Mucosa of stomach (tissue), 1 donor: ENCODE results near the gene TCEAL3.
"Not testable (repeated sequence)": the region's sequence is repeated elsewhere in the genome, so short reads cannot be mapped to it uniquely, and the experiment has no call there.

Experiments used
- H3K27me3 ChIP-seq: one replicate; pipeline ENCODE4 v1.7.0; 2013; ENCODE audit warnings: mild to moderate bottlenecking, low read length; ENCODE audit not compliant: control insufficient read depth, insufficient read depth
- H3K36me3 ChIP-seq: one replicate; pipeline ENCODE4 v1.7.0; 2013; ENCODE audit warnings: low read length; ENCODE audit not compliant: control insufficient read depth, insufficient read depth
- H3K4me1 ChIP-seq: one replicate; pipeline ENCODE4 v1.7.0; 2013; ENCODE audit warnings: mild to moderate bottlenecking, low read length; ENCODE audit not compliant: control insufficient read depth, insufficient read depth
- H3K4me3 ChIP-seq: one replicate; pipeline ENCODE4 v1.7.0; 2013; ENCODE audit warnings: low read length
- H3K9ac ChIP-seq: one replicate; pipeline ENCODE4 v1.7.0; 2013; ENCODE audit warnings: mild to moderate bottlenecking, low read length, moderate library complexity
- H3K9me3 ChIP-seq: one replicate; pipeline ENCODE4 v1.7.0; 2013; ENCODE audit warnings: mild to moderate bottlenecking, low read length, moderate library complexity; ENCODE audit not compliant: control insufficient read depth
- donor health status: Pancreatic carcinoma.

TCEAL3 gene

GRCh38 chrX:103655230-103656000 is 47.7 kb downstream of the TCEAL3 start:
- not testable (repeated sequence) for H3K4me1 ChIP-seq, H3K36me3 ChIP-seq, H3K9ac ChIP-seq, H3K4me3 ChIP-seq, H3K9me3 ChIP-seq, H3K27me3 ChIP-seq

DNA sequence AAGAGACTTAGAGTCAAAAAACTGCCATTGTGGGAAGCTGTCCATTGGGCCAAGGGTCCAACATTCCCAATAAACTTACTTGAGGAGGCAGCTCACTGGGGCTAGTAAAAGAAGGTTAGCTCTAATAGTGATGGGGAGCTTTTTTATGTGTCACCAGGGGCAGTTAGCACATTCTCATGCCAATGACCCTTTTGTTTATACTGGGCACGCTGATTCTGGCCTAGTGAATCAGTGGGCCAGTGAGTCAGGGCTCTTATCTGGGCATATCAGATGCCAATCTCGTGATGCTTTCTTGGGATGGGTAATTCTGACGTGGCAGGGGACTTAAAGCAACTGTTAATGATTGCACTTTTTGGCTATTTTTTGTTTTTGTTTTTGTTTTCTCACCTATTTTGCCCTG is 48.9 kb downstream of the TCEAL3 start:
- Histone ChIP-seq H3K4me1 (peaks cover 6% of the 10 kb centered on the region), H3K9me3 (no peaks in the 10 kb centered on the region), H3K36me3 (no peaks in the 10 kb centered on the region), H3K9ac (no peak overlapping the region), H3K4me3 (no peak overlapping the region), H3K27me3 (no peaks in the 10 kb centered on the region)

DNA sequence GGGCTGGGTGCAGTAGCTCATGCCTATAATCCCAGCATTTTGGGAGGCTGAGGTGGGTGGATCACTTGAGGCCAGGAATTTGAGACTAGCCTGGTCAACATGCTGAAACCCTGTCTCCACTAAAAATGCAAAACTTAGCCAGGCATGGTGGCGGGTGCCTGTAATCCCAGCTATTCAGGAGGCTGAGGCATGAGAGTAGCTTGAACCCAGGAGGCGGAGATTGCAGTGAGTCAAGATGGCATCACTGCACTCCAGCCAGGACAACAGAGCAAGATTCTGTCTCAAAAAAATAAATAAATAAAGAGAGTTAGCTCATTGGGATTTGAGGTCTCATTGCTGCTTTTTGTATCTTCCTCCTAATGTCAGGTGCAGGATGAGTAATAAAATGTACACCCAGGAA is 49.3 kb downstream of the TCEAL3 start:
- H3K4me3 ChIP-seq, H3K27me3 ChIP-seq, H3K9ac ChIP-seq, H3K9me3 ChIP-seq, H3K4me1 ChIP-seq, H3K36me3 ChIP-seq: not testable (repeated sequence)

GRCh38 chrX:103658681-103659433 is 51.1 kb downstream of the TCEAL3 start:
- Histone ChIP-seq H3K4me3 (no peak overlapping the region), H3K9ac (no peak overlapping the region), H3K9me3 (no peaks in the 10 kb centered on the region), H3K36me3 (no peaks in the 10 kb centered on the region), H3K27me3 (peaks cover 2% of the 10 kb centered on the region), H3K4me1 (peaks cover 6% of the 10 kb centered on the region)

- H3K4me1 ChIP-seq, H3K9ac ChIP-seq, H3K4me3 ChIP-seq, H3K27me3 ChIP-seq, H3K36me3 ChIP-seq, H3K9me3 ChIP-seq: not testable (repeated sequence)
These were observed 51.7 kb downstream of the TCEAL3 start for GRCh38 chrX:103659460-103659859.
